H9 (cell line): ENCODE data around the gene MT1M. TPM values are rescaled to one million over a fixed set of nuclear protein-coding genes. Genes with fewer than 3 reads are reported as not detected.
A peak's percentile ranks its signal among the peaks of the same experiment; 100 is the strongest.

Experiments
- DNase-seq: peaks from one replicate; pipeline ENCODE4 v3.0.0-alpha.2; 2017
- H2AFZ ChIP-seq: one replicate; pipeline ENCODE4 v1.6.1; 2013; ENCODE audit warnings: mild to moderate bottlenecking, low read length, control low read depth, moderate library complexity
- H2AK5ac ChIP-seq: 2 replicates; pipeline ENCODE4 v1.6.1; 2013; ENCODE audit warnings: low read length, control low read depth, mixed read lengths; ENCODE audit not compliant: insufficient read length
- H2BK120ac ChIP-seq: one replicate; pipeline ENCODE4 v1.6.1; 2013; ENCODE audit warnings: low read depth, mild to moderate bottlenecking, low read length, control low read depth, inconsistent platforms; ENCODE audit not compliant: poor library complexity, severe bottlenecking
- H2BK12ac ChIP-seq: 2 replicates; pipeline ENCODE4 v1.6.1; 2013; ENCODE audit warnings: low read length, control low read depth, mixed read lengths, low read depth; ENCODE audit not compliant: insufficient read length
- H2BK15ac ChIP-seq: 2 replicates; pipeline ENCODE4 v1.6.1; 2013; ENCODE audit warnings: low read depth, low read length, control low read depth
- H2BK20ac ChIP-seq: one replicate; pipeline ENCODE4 v1.6.1; 2013; ENCODE audit warnings: low read depth, mild to moderate bottlenecking, low read length, control low read depth, inconsistent platforms; ENCODE audit not compliant: poor library complexity, severe bottlenecking
- H2BK5ac ChIP-seq: 2 replicates; pipeline ENCODE4 v1.6.1; 2013; ENCODE audit warnings: low read length, control low read depth, mixed read lengths; ENCODE audit not compliant: insufficient read length
- H3K14ac ChIP-seq: 2 replicates; pipeline ENCODE4 v1.6.1; 2013; ENCODE audit warnings: low read length, control low read depth; ENCODE audit not compliant: insufficient read depth
- H3K18ac ChIP-seq: 2 replicates; pipeline ENCODE4 v1.6.1; 2013; ENCODE audit warnings: low read depth, mild to moderate bottlenecking, mixed read lengths, low read length, control low read depth; ENCODE audit not compliant: insufficient read length
- H3K23ac ChIP-seq: 2 replicates; pipeline ENCODE4 v1.6.1; 2013; ENCODE audit warnings: low read length, control low read depth, mixed read lengths, low read depth; ENCODE audit not compliant: insufficient read length
- H3K23me2 ChIP-seq: 2 replicates; pipeline ENCODE4 v1.6.1; 2013; ENCODE audit warnings: low read depth, mild to moderate bottlenecking, mixed read lengths, low read length, control low read depth; ENCODE audit not compliant: insufficient read length, poor library complexity, severe bottlenecking
- H3K27ac ChIP-seq: 2 replicates; pipeline ENCODE4 v1.5.1; 2013; ENCODE audit warnings: low read length, control low read depth, mixed read lengths, low read depth; ENCODE audit not compliant: insufficient read length
- H3K27me3 ChIP-seq: 2 replicates; pipeline ENCODE4 v1.6.1; 2013; ENCODE audit warnings: low read length, control low read depth, inconsistent platforms; ENCODE audit not compliant: insufficient read depth
- H3K4ac ChIP-seq: 2 replicates; pipeline ENCODE4 v1.6.1; 2013; ENCODE audit warnings: low read depth, mild to moderate bottlenecking, control low read depth, inconsistent platforms, low read length, moderate library complexity
- H3K4me1 ChIP-seq: 2 replicates; pipeline ENCODE4 v1.6.1; 2013; ENCODE audit warnings: low read length, control low read depth, inconsistent platforms; ENCODE audit not compliant: insufficient read depth
- H3K4me2 ChIP-seq: 2 replicates; pipeline ENCODE4 v1.6.1; 2013; ENCODE audit warnings: low read length, control low read depth, mixed read lengths; ENCODE audit not compliant: insufficient read length, insufficient read depth
- H3K56ac ChIP-seq: 2 replicates; pipeline ENCODE4 v1.6.1; 2013; ENCODE audit warnings: low read depth, mild to moderate bottlenecking, mixed read lengths, low read length, control low read depth; ENCODE audit not compliant: insufficient read length
- H3K79me1 ChIP-seq: 2 replicates; pipeline ENCODE4 v1.6.1; 2013; ENCODE audit warnings: low read depth, mild to moderate bottlenecking, moderate library complexity, low read length, control low read depth, inconsistent platforms; ENCODE audit not compliant: insufficient read depth, poor library complexity, severe bottlenecking
- H3K79me2 ChIP-seq: 2 replicates; pipeline ENCODE4 v1.6.1; 2013; ENCODE audit warnings: low read length, control low read depth, inconsistent platforms; ENCODE audit not compliant: insufficient read depth
- H3K9ac ChIP-seq: 2 replicates; pipeline ENCODE4 v1.6.1; 2013; ENCODE audit warnings: low read length, control low read depth, mixed read lengths; ENCODE audit not compliant: insufficient read length; ENCODE audit errors: extremely low read depth
- H3K9me3 ChIP-seq: one replicate; pipeline ENCODE4 v1.6.1; 2013; ENCODE audit warnings: low read depth, low read length, inconsistent platforms; ENCODE audit not compliant: control insufficient read depth
- H3T11ph ChIP-seq: one replicate; pipeline ENCODE4 v1.6.1; 2013; ENCODE audit warnings: mild to moderate bottlenecking, low read length, control low read depth, inconsistent platforms
- H4K20me1 ChIP-seq: one replicate; pipeline ENCODE4 v1.6.1; 2013; ENCODE audit not compliant: control insufficient read depth, insufficient read length, insufficient read depth
- H4K5ac ChIP-seq: 2 replicates; pipeline ENCODE4 v1.6.1; 2013; ENCODE audit warnings: low read depth, mild to moderate bottlenecking, mixed read lengths, low read length, control low read depth; ENCODE audit not compliant: insufficient read length
- H4K8ac ChIP-seq: replicated peaks from 2 replicates; pipeline ENCODE4 v1.6.1; 2013; ENCODE audit warnings: low read length, control low read depth, mixed read lengths, low read depth; ENCODE audit not compliant: insufficient read length
- H4K91ac ChIP-seq: 2 replicates; pipeline ENCODE4 v1.6.1; 2013; ENCODE audit warnings: low read depth, mild to moderate bottlenecking, moderate library complexity, mixed read lengths, low read length, control low read depth; ENCODE audit not compliant: insufficient read length
- H3K27ac Mint-ChIP-seq, 3 experiments: 2 replicates in 2 of 3; 3 replicates in 1 of 3; pipeline ENCODE4 v1.8.0; 2020 to 2021; ENCODE audit warnings: mixed read lengths in 3 of 3, mild to moderate bottlenecking in 1 of 3, moderate library complexity in 1 of 3
- H3K27me3 Mint-ChIP-seq: 2 replicates; pipeline ENCODE4 v1.8.0; 2021; ENCODE audit warnings: low read depth, mild to moderate bottlenecking, moderate library complexity, mixed read lengths
- H3K36me3 Mint-ChIP-seq, 3 experiments: 2 replicates in 2 of 3; 3 replicates in 1 of 3; pipeline ENCODE4 v1.8.0; 2020 to 2021; ENCODE audit warnings: low read depth in 3 of 3, mixed read lengths in 3 of 3; ENCODE audit not compliant: insufficient read depth in 1 of 3
- H3K4me1 Mint-ChIP-seq, 2 experiments: 2 replicates each; pipeline ENCODE4 v1.8.0; 2020; ENCODE audit warnings: mixed read lengths in 2 of 2
- H3K4me3 Mint-ChIP-seq, 2 experiments: 2 replicates in 1 of 2; 3 replicates in 1 of 2; pipeline ENCODE4 v1.8.0; 2020 to 2021; ENCODE audit warnings: mild to moderate bottlenecking in 2 of 2, mixed read lengths in 2 of 2, moderate library complexity in 1 of 2
- H3K9me3 Mint-ChIP-seq, 2 experiments: 2 replicates in 1 of 2; 3 replicates in 1 of 2; pipeline ENCODE4 v1.8.0; 2020; ENCODE audit warnings: mild to moderate bottlenecking in 2 of 2, mixed read lengths in 2 of 2, moderate library complexity in 1 of 2
- CTCF ChIP-seq: fragments of 200-600 bp; sonication (generic); conservative IDR thresholded peaks from 3 replicates; pipeline ENCODE4 v1.8.0; 2021; ENCODE audit warnings: antibody characterized with exemption, mild to moderate bottlenecking
- WGBS: extraction: QIAGEN DNeasy Blood & Tissue Kit; methylation state at CpG from one replicate; pipeline ENCODE4 v1.1.7; 2013; ENCODE audit warnings: missing lambda C conversion rate, low lambda C conversion rate, mixed read lengths; ENCODE audit not compliant: insufficient read length; ENCODE audit errors: extremely low coverage; 5-methylcytosine and 5-hydroxymethylcytosine counted together
- total RNA-seq: library from RNA; stranded (reverse); gene quantifications from 2 replicates; pipeline ENCODE4 v1.2.1, GENCODE V29; 2021

The MT1M gene
- total RNA-seq, 1 experiment from 2014 or later = 1.4 TPM

DNA sequence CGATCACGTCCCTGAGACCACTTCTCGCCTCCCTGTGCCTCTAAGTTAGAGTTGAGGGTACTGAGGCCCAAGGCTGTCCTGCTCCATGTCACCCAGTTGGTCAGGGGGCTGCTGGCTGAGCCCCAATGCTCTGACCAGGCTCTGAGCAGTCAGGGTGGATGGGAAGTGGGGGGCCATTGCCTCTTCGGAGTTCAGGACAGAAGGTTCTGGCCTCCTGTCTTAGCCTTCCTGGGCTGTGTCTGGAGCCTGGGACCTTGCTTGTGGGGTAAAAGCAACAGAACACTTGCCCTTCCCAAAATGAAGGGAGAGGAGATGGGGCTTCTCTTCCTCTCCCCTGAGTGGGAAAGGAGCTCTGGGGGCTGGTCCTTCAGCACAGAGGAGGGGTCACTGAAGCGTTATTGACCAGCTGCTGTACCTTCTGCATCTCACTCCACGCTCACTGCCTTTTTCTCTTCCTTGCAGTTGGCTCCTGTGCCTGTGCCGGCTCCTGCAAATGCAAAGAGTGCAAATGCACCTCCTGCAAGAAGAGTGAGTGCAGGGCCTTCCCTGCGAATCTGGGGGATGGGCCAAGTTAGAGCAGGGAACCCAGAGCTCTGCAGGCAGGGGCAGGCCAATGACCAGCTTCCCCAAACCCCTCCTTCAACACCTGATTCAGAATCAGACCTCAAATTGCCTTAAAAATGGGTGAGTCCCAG, 50.4 kb downstream of the MT1M start:
- no peak overlapping the region for H2BK120ac ChIP-seq
- no peak for DNase-seq
- Mint-ChIP-seq H3K4me1 (peaks cover 19 to 24% of the 10 kb centered on the region in 2 experiments), H3K4me3 (peak overlapping the region; percentile 83 to 89), H3K9me3 (peaks cover 9 to 11% of the 10 kb centered on the region in 2 experiments), H3K27ac (no peak overlapping the region), H3K27me3 (peaks cover 54% of the 10 kb centered on the region), H3K36me3 (peaks cover 3 to 13% (median 8%) of the 10 kb centered on the region in 3 experiments; a peak in 6 of 7 replicates)
- H2AFZ ChIP-seq = no peak overlapping the region
- H3K23ac ChIP-seq = no peak overlapping the region
- no peak overlapping the region for H4K5ac ChIP-seq
- H3K4ac ChIP-seq = no peak overlapping the region
- H3T11ph ChIP-seq = no peak overlapping the region
- no peak for TF ChIP-seq CTCF
- WGBS = no CpG with 5 or more reads among the region's 8 CpGs
- H2BK12ac ChIP-seq = no peak overlapping the region
- no peaks in the 10 kb centered on the region for H3K9me3 ChIP-seq
- no peak overlapping the region for H2BK5ac ChIP-seq
- no peak overlapping the region for H3K18ac ChIP-seq
- H3K56ac ChIP-seq = no peak overlapping the region
- H3K27ac ChIP-seq = no peak overlapping the region
- no peak overlapping the region for H2AK5ac ChIP-seq
- peak overlapping the region; percentile 79 for H3K4me2 ChIP-seq
- H4K8ac ChIP-seq = no peak overlapping the region
- no peaks in the 10 kb centered on the region for H3K27me3 ChIP-seq
- H2BK15ac ChIP-seq = no peak overlapping the region
- H3K9ac ChIP-seq = peak overlapping the region; percentile 27
- no peaks in the 10 kb centered on the region for H4K20me1 ChIP-seq
- no peak overlapping the region for H2BK20ac ChIP-seq
- no peak overlapping the region; the same call in 1 of the 2 replicates for H3K14ac ChIP-seq
- H3K79me2 ChIP-seq = no peaks in the 10 kb centered on the region
- H3K4me1 ChIP-seq = no peaks in the 10 kb centered on the region
- no peak overlapping the region for H4K91ac ChIP-seq
- no peaks in the 10 kb centered on the region for H3K79me1 ChIP-seq
- H3K23me2 ChIP-seq = peaks cover 8% of the 10 kb centered on the region

Other genes starting within 250 kb of the MT1M start
- 25.6 and 26.3 TPM in 2 replicates for gene AMFR, start 207.1 kb upstream of the MT1M start, total RNA-seq
- 271 and 276 TPM in 2 replicates for gene NUDT21, start 181.3 kb upstream of the MT1M start, total RNA-seq
- gene OGFOD1, start 181.1 kb upstream of the MT1M start, total RNA-seq = 66.5 TPM in 2 replicates
- 13.0 and 13.1 TPM in 2 replicates for gene BBS2, start 112.6 kb upstream of the MT1M start, total RNA-seq
- not detected in 2 replicates for gene MT4, start 67.6 kb upstream of the MT1M start, total RNA-seq
- gene MT3, start 43.1 kb upstream of the MT1M start, total RNA-seq = 0.61 TPM in 1 of 2 replicates, not detected in the other
- 63.1 and 72.5 TPM in 2 replicates for gene MT2A, start 24.1 kb upstream of the MT1M start, total RNA-seq
- 25.9 and 34.4 TPM in 2 replicates for gene MT1E, start 6.9 kb upstream of the MT1M start, total RNA-seq
- gene MT1A, start 6.0 kb downstream of the MT1M start, total RNA-seq = 0.68 TPM in 1 of 2 replicates, not detected in the other
- gene MT1B, start 19.2 kb downstream of the MT1M start, total RNA-seq = not detected in 2 replicates
- gene MT1F, start 25.3 kb downstream of the MT1M start, total RNA-seq = 22.9 and 26.1 TPM in 2 replicates
- 23.4 and 26.2 TPM in 2 replicates for gene MT1G, start 35.4 kb downstream of the MT1M start, total RNA-seq
- gene MT1H, start 37.2 kb downstream of the MT1M start, total RNA-seq = 10.7 and 12.5 TPM in 2 replicates
- 32.1 and 41.9 TPM in 2 replicates for gene MT1X, start 49.8 kb downstream of the MT1M start, total RNA-seq
- gene NUP93, start 97.5 kb downstream of the MT1M start, total RNA-seq = 165 and 167 TPM in 2 replicates
- not detected in 2 replicates for gene SLC12A3, start 232.5 kb downstream of the MT1M start, total RNA-seq